ENCODE results near the gene EHD2.

GRCh38 chr19:47726467-47726866, 13.2 kb downstream of the EHD2 start:
- TF ChIP-seq BHLHE40 (IDR thresholded peaks at IDR 0.05; ENCODE audit: borderline replicate concordance) (no peak), TARDBP (IDR thresholded peaks at IDR 0.05) (no peak), NFRKB (IDR thresholded peaks at IDR 0.05) (no peak), HDGF (IDR thresholded peaks at IDR 0.05; ENCODE audit: borderline replicate concordance) (no peak), FOXM1 (IDR thresholded peaks at IDR 0.05; ENCODE audit: borderline replicate concordance) (no peak), ZNF384 (IDR thresholded peaks at IDR 0.05) (no peak), FOXA1 (IDR thresholded peaks at IDR 0.05) (no peak)

All from HEK293T (cell line).